GM21529 (cell line): ENCODE data around the gene IL21R.

ENCODE experiments used
- ATAC-seq: cut with Tn5 transposase; IDR thresholded peaks from one replicate; pipeline ENCODE4 v1.9.1; 2021; ENCODE audit not compliant: unreplicated experiment

Gene IL21R

GRCh38 chr16:27483624-27484023 lies 81.7 kb downstream of the IL21R start:
- ATAC-seq = no peak

- ATAC-seq = no peak
Observed at GRCh38 chr16:27485126-27485525, 83.2 kb downstream of the IL21R start.

GRCh38 chr16:27485811-27486210 lies 83.8 kb downstream of the IL21R start:
- ATAC-seq = no peak

- no peak for ATAC-seq
Observed at GRCh38 chr16:27486344-27486743, 84.4 kb downstream of the IL21R start.

- ATAC-seq = no peak
Observed at GRCh38 chr16:27486760-27487159, 84.8 kb downstream of the IL21R start.

- ATAC-seq = no peak
Observed at GRCh38 chr16:27489421-27489820, 87.4 kb downstream of the IL21R start.

GRCh38 chr16:27489906-27490305 lies 87.9 kb downstream of the IL21R start:
- no peak for ATAC-seq

GRCh38 chr16:27491894-27492587 lies 90.1 kb downstream of the IL21R start:
- ATAC-seq = no peak

- no peak for ATAC-seq
Observed at GRCh38 chr16:27492588-27492979, 90.6 kb downstream of the IL21R start.

- no peak for ATAC-seq
Observed at GRCh38 chr16:27495191-27495590, 93.2 kb downstream of the IL21R start.

GRCh38 chr16:27498031-27498825 lies 96.3 kb downstream of the IL21R start:
- ATAC-seq = no peak

- no peak for ATAC-seq
Observed at GRCh38 chr16:27498916-27499658, 97.1 kb downstream of the IL21R start.

- ATAC-seq = no peak
Observed at GRCh38 chr16:27499659-27500055, 97.7 kb downstream of the IL21R start.

GRCh38 chr16:27500801-27501200 lies 98.8 kb downstream of the IL21R start:
- no peak for ATAC-seq
